Mesothelial cell of epicardium (in vitro differentiated cells): ENCODE results near the gene NDUFA11. TPM values are rescaled to one million over a fixed set of nuclear protein-coding genes. Genes with fewer than 3 reads are reported as not detected.

Source experiments
- DNase-seq, 2 experiments: peaks; one replicate each; pipeline ENCODE4 v3.0.0; 2021; ENCODE audit warnings: low spot score in 2 of 2; ENCODE audit not compliant: unreplicated experiment in 2 of 2
- H3K27ac Mint-ChIP-seq: 2 replicates; pipeline ENCODE4 v1.8.0; 2021; ENCODE audit warnings: mixed read lengths
- H3K27me3 Mint-ChIP-seq: 2 replicates; pipeline ENCODE4 v1.8.0; 2021; ENCODE audit warnings: low read depth, mixed read lengths
- H3K36me3 Mint-ChIP-seq: 2 replicates; pipeline ENCODE4 v1.8.0; 2021; ENCODE audit warnings: mixed read lengths
- H3K4me1 Mint-ChIP-seq: 2 replicates; pipeline ENCODE4 v1.8.0; 2021; ENCODE audit warnings: mixed read lengths
- H3K4me3 Mint-ChIP-seq: 2 replicates; pipeline ENCODE4 v1.8.0; 2021; ENCODE audit warnings: mild to moderate bottlenecking, moderate library complexity, mixed read lengths
- H3K9me3 Mint-ChIP-seq: 2 replicates; pipeline ENCODE4 v1.8.0; 2021; ENCODE audit warnings: mixed read lengths
- CTCF ChIP-seq: fragments of 200-600 bp; sonication (generic); IDR thresholded peaks from one replicate; pipeline ENCODE4 v1.5.0; 2021; ENCODE audit warnings: antibody characterized with exemption; ENCODE audit not compliant: unreplicated experiment
- total RNA-seq: library from RNA; stranded (reverse); gene quantifications from 3 replicates; pipeline ENCODE4 v1.2.1, GENCODE V29; 2021

The NDUFA11 gene
- total RNA-seq, 1 donor from 2014 or later: 229 TPM

GRCh38 chr19:5913739-5914357 is 10.3 kb upstream of the NDUFA11 start, which contains the start of gene CAPS:
Gene CAPS (plus strand): TSS chr19:5914254. CDS start chr19:5914407, 153 bp downstream.
- H3K27me3 Mint-ChIP-seq: no peaks in the 10 kb centered on the region
- no peak for TF ChIP-seq CTCF
- H3K27ac Mint-ChIP-seq: peak within 1 kb of the TSS; percentile 34
- H3K4me1 Mint-ChIP-seq: peaks cover 17% of the 10 kb centered on the region
- no peak within 1 kb of the TSS for H3K4me3 Mint-ChIP-seq
- no peak for DNase-seq
- no peaks in the 10 kb centered on the region for H3K9me3 Mint-ChIP-seq
- peaks cover 7% of the 10 kb centered on the region for H3K36me3 Mint-ChIP-seq

GRCh38 chr19:5911366-5911765 is 7.8 kb upstream of the NDUFA11 start:
- no peak overlapping the region for H3K27ac Mint-ChIP-seq
- no peak for DNase-seq
- no peak for TF ChIP-seq CTCF
- no peak overlapping the region for H3K4me3 Mint-ChIP-seq
- no peaks in the 10 kb centered on the region for H3K9me3 Mint-ChIP-seq
- H3K4me1 Mint-ChIP-seq: peaks cover 14% of the 10 kb centered on the region
- H3K27me3 Mint-ChIP-seq: no peaks in the 10 kb centered on the region
- H3K36me3 Mint-ChIP-seq: peaks cover 5% of the 10 kb centered on the region

- Mint-ChIP-seq H3K27me3 (no peaks in the 10 kb centered on the region), H3K4me1 (peaks cover 7% of the 10 kb centered on the region), H3K27ac (peak overlapping the region; percentile 30), H3K36me3 (peaks cover 4% of the 10 kb centered on the region), H3K9me3 (no peaks in the 10 kb centered on the region), H3K4me3 (no peak overlapping the region)
- TF ChIP-seq CTCF: no peak
- DNase-seq: no peak
Measured at GRCh38 chr19:5910638-5910907, 7.0 kb upstream of the NDUFA11 start.

- Mint-ChIP-seq H3K4me3 (no peak overlapping the region), H3K27ac (no peak overlapping the region), H3K36me3 (peaks cover 4% of the 10 kb centered on the region), H3K27me3 (no peaks in the 10 kb centered on the region), H3K9me3 (no peaks in the 10 kb centered on the region), H3K4me1 (peaks cover under 1% of the 10 kb centered on the region)
- TF ChIP-seq CTCF: no peak
- no peak for DNase-seq
Measured at GRCh38 chr19:5908773-5909442, 5.3 kb upstream of the NDUFA11 start.

GRCh38 chr19:5907241-5907640 is 3.7 kb upstream of the NDUFA11 start:
- Mint-ChIP-seq H3K27me3 (no peaks in the 10 kb centered on the region), H3K9me3 (no peaks in the 10 kb centered on the region), H3K4me1 (peaks cover 5% of the 10 kb centered on the region), H3K27ac (no peak overlapping the region), H3K4me3 (no peak overlapping the region), H3K36me3 (peaks cover 4% of the 10 kb centered on the region)
- DNase-seq: no peak
- TF ChIP-seq CTCF: no peak
